Tibial nerve (tissue), 4 donors: ENCODE measurements around the gene RCC2.

Source experiments
- CTCF ChIP-seq, 5 experiments: fragments of 200-600 bp in 3 of 5; fragments of 450-650 bp in 2 of 5; sonication (generic) in 3 of 5; IDR thresholded peaks; one replicate each; pipeline ENCODE4 v1.5.1; 2016 to 2019; ENCODE audit warnings: antibody characterized with exemption in 5 of 5, mild to moderate bottlenecking in 3 of 5, moderate library complexity in 2 of 5
- EP300 ChIP-seq, 2 donors: sonication (generic); formaldehyde crosslinking; IDR thresholded peaks; one replicate each; pipeline ENCODE4 v1.6.1; 2017; ENCODE audit warnings: antibody characterized with exemption in 2 of 2, mild to moderate bottlenecking in 1 of 2
- POLR2A ChIP-seq, 2 donors: fragments of 450-650 bp; IDR thresholded peaks; one replicate each; pipeline ENCODE4 v1.6.1; 2017; ENCODE audit warnings: antibody characterized with exemption in 2 of 2, mild to moderate bottlenecking in 2 of 2, moderate library complexity in 2 of 2

GRCh38 chr1:17475752-17476151, 36.3 kb upstream of the RCC2 start:
- TF ChIP-seq CTCF (IDR thresholded peaks at IDR 0.05) (no peak), POLR2A (IDR thresholded peaks at IDR 0.05) (no peak), EP300 (IDR thresholded peaks at IDR 0.05) (no peak)
